ENCODE data around the gene HMGCS1. TPM values are rescaled to one million over a fixed set of nuclear protein-coding genes. Genes with fewer than 3 reads are reported as not detected.
A peak's percentile ranks its signal among the peaks of the same experiment; 100 is the strongest.

HMGCS1 gene
- total and polyA plus RNA-seq, 2 of the 4 experiments (the other 2 are of a cell fraction) = 27.5 to 30.6 TPM

DNA sequence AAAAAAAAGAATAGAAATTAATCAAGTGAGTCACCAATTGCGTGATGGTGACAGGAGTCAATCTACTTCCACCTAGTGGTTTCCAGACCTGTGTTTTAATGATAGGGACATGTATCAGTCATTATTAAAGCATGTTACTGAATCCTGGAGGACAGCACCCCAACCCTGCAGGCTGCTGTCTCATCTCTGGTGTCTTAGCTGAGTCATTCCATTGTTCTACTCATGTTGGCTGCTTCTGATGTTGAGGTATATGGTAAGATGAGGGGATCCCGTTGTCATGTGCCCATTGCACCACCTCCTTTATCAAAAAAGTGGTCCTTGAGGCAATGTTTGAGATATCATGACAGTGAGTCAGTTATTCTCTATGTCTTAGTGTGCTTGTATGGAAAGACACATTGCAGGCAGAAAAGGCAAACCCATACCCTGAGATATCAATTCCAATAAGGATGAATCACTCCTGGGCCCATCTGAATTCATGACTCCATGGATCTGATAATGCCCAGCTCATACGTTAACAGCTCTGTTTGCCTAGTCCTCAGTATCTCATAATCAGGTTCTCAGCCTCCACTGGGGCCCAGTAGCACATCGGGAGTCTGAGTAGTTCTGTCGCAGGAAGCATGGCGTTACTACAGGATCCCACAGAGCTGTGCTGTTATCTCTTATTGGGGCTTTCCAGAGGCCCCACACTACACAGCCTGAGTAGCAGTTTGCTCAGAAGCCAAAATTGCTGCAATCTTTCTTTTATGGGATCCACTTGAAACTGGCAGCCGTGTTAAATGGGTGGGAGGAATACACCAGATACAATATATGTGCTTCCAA is 31.2 kb downstream of the HMGCS1 start:
- Histone ChIP-seq H3K27me3 (ENCODE audit: control insufficient read depth, insufficient read depth, low read length) (no peaks in the 10 kb centered on the region; the same call in 1 of the 2 replicates), H2AK9ac (replicated peaks; ENCODE audit: low read depth, low read length, poor library complexity) (no peak overlapping the region), H3K4me2 (ENCODE audit: low read depth, low read length) (no peak overlapping the region), H3K9me1 (ENCODE audit: insufficient read depth, low read length) (no peaks in the 10 kb centered on the region), H2AFZ (replicated peaks; ENCODE audit: low read length, poor library complexity) (no peak overlapping the region), H2AK5ac (ENCODE audit: low read depth, low read length) (no peak overlapping the region), H3K4me3 (ENCODE audit: insufficient read depth, low read depth, low read length) (no peak overlapping the region), H3K18ac (ENCODE audit: low read depth, low read length) (no peak overlapping the region), H4K8ac (ENCODE audit: low read depth in 2 of 2, low read length in 2 of 2) (no peak overlapping the region), H4K91ac (ENCODE audit: insufficient read depth, low read depth, low read length) (no peak overlapping the region), H3K23ac (ENCODE audit: low read depth, low read length) (no peak overlapping the region), H2BK15ac (ENCODE audit: low read depth, low read length) (no peak overlapping the region), H3K14ac (replicated peaks; ENCODE audit: low read depth, low read length) (no peak overlapping the region), H2BK5ac (ENCODE audit: low read depth, low read length, poor library complexity, severe bottlenecking) (no peak overlapping the region), H3K56ac (ENCODE audit: extremely low read depth, insufficient read depth, low read length) (no peak overlapping the region), H2BK120ac (ENCODE audit: low read depth, low read length) (no peak overlapping the region), H3K9ac (ENCODE audit: low read depth, low read length) (no peak overlapping the region), H3K27ac (ENCODE audit: insufficient read depth, low read length) (no peak overlapping the region), H3K4ac (ENCODE audit: low read depth, low read length) (no peak overlapping the region), H2BK20ac (ENCODE audit: low read depth, low read length) (no peak overlapping the region), H3K9me3 (ENCODE audit: control insufficient read depth, insufficient read depth, low read length) (no peaks in the 10 kb centered on the region), H3K36me3 (ENCODE audit: control insufficient read depth, insufficient read depth, low read length) (peaks cover 1% of the 10 kb centered on the region; the same call in 1 of the 2 replicates), H4K20me1 (ENCODE audit: insufficient read depth, low read length) (no peaks in the 10 kb centered on the region), H4K5ac (ENCODE audit: low read depth, low read length) (no peak overlapping the region), H3K79me1 (ENCODE audit: low read depth in 1 of 2, low read length in 2 of 2) (no peaks in the 10 kb centered on the region), H3K4me1 (ENCODE audit: control insufficient read depth, insufficient read depth, low read length) (no peaks in the 10 kb centered on the region)
- ATAC-seq (ENCODE audit: low read depth) (no peak), DNase-seq (peak; percentile 10)
- intact Hi-C loops (cut with micrococcal nuclease) = no loop called here
- TF ChIP-seq RCOR1 (IDR thresholded peaks at IDR 0.05; ENCODE audit: insufficient replicate concordance, low read length) = no peak
- TF ChIP-seq, protein P1, sequence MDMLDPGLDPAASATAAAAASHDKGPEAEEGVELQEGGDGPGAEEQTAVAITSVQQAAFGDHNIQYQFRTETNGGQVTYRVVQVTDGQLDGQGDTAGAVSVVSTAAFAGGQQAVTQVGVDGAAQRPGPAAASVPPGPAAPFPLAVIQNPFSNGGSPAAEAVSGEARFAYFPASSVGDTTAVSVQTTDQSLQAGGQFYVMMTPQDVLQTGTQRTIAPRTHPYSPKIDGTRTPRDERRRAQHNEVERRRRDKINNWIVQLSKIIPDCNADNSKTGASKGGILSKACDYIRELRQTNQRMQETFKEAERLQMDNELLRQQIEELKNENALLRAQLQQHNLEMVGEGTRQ (IDR thresholded peaks at IDR 0.05; ENCODE audit: low read depth, low read length) = no peak
- TF ChIP-seq MXI1 (IDR thresholded peaks at IDR 0.05; ENCODE audit: borderline replicate concordance, low read depth, low read length) = no peak
- WGBS, 2 experiments (ENCODE audit: extremely low coverage in 2 of 2, insufficient read length in 1 of 2) = 60% methylated on average over 3 of the region's 7 CpGs; no CpG with 5 or more reads in 1 of the 2 experiments
- CTCF ChIA-PET = no interaction called here
- no TSS peak for BruUV-seq (replicated peaks)
- dilution Hi-C loops (cut with HindIII; ENCODE audit: low sequenced_read_pairs, unreplicated experiment) = no loop called here
- in situ Hi-C loops (cut with MboI; ENCODE audit: low sequenced_read_pairs) = no loop called here
- POLR2A ChIA-PET (ENCODE audit: unreplicated experiment) = no interaction called here
